HG03103 (cell line): Measurements from ENCODE around the gene GDPD3.

ENCODE experiments used
- ATAC-seq: cut with Tn5 transposase; IDR thresholded peaks from one replicate; pipeline ENCODE4 v1.9.1; 2021; ENCODE audit warnings: low read depth; ENCODE audit not compliant: unreplicated experiment

The GDPD3 gene

DNA sequence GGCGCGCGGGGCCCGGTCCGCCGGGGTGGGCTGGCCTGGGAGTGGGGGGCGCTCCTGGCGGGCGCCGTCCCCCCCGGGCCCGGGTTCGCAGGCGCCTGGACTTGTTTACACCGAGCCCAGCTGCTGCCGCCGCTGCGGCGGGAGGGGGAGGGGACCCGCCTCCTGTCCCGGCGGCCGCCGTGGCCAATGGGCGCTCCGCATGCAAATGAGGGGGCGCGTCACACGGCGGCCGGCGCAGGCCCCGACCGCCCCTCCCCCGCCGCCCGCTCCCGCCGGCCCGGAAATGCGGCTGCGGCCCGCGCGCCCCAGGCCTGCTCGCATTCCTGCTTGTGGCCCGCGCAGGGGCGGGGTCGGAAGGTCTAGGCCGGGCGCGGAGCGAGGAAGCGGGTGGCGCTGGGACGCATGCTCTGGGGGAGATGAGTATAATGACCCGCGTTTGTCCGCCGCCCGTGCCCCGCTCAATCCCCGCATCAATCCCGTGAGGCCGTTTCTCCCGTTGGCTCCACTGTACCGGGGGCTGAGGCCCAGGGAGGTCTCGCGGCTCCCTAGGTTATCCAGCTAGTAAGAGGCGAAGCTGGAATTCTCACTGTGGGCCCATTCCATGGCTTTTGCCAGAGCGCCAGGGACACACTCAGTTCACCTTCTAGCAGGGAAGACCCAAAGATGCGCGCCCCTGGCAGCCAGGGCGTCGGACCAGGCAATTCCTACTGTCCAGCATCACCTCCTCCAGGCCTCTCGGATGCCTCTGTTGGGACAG is 17.1 kb downstream of the GDPD3 start, which contains the start of gene YPEL3:
Gene YPEL3 (minus strand): TSS at position 109 of the 757 bp plus-strand sequence. CDS start 731 bp downstream, outside the sequence.
- peak; percentile 35 for ATAC-seq

DNA sequence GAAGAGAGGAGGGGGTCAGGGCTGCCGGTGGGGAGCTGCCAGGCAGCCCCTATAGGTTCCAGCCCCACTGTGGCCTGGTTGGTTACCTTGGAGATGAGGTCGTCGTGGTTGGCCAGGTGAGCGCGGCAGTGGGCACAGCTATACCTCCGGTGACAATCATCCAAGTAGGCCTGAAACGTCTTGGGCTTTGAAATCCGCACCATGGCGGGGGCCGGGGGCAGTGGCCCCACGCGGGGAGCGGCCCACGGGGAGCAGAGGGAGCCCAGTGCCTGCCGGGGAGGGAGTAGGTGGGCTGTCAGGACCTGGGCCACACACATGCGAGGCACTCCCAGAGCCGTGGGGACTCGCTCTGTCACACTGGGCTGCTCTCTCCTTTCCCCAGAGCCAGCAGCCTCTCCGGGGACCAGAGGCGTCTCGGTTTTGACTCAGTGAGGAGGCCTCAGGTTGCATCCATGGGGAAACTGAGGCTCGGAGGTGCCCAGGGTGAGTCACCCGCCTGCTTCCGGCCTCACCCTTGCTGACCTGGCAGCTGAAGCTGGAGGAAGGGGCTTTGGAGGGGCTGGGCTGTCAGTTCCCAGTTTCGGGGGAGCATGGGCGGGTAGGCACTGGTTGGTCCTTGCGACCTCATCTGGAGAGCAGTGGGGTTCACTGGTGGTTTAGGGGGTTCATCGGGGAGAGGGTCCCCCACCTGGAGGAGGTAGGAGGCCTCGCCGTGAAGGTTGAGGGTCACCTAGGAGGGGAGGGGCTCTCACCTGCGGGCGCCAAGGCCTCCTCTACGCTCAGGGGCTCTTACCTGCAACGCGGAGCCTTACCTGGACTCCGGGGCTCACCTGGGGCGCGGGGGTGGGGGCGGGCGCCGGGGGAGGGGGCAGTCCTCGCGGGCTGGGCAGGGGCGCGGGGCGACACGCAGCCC is 17.9 kb downstream of the GDPD3 start:
- ATAC-seq, result no peak

DNA sequence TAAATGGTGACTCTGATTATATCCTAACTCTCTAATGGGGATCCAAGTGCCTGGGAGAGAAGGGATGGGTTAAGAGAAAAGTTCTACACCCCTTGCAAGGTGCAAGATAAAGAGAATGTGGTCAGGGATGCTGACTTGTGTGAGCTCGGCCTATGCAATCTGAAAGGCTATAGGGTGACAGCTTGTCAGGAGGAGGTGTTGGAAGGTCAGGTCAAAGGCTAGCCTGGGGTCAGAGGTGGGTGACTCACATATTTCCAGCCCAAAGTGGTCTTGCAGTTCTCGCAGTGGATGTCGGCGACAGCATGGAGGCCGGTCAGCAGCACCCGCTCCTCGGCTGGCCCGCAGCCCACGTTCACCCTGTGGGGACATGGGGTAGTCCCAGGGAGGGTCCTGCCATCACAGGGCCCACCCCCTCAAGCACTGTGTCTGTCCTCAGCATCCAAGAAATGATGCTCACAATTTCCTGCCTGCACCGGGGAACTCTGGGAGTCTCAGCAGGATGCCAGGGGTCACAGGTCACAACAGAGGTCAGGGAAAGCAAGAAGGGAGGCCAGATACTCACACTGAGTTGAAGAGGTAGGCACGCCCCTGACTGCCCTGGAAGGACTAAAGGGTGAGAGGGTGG is 18.7 kb downstream of the GDPD3 start:
- no peak for ATAC-seq

DNA sequence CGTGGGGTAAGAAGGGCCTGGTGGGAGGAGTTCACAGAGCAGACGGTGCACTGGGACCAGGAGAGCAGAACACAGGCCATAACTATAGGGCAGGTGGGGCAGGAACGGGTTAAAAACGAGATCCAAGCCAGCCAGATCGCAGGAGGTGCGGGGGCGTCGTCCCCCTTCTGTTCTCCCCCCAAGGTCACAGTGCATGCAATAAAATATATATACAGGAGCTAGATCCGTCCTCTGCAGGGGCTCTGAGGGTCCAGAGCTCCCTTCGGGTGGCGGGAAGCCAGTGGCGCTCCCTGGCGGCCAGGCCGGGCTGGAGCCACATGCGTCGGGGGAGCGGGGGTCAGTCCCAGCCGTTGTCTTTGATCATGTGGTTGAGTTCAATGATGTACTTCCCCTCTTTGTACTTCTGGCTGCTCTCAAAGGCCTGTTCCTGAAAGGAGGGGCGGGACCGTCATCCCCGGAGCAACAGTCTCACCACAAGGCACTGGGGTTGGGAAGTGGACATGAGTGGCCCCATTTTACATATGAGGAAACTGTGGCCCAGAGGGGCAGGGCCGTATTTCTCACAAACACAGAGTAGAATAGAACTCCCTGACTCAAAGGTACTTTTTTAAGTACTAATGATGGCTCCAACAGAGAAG is 20.8 kb downstream of the GDPD3 start:
- ATAC-seq, result peak; percentile 40

DNA sequence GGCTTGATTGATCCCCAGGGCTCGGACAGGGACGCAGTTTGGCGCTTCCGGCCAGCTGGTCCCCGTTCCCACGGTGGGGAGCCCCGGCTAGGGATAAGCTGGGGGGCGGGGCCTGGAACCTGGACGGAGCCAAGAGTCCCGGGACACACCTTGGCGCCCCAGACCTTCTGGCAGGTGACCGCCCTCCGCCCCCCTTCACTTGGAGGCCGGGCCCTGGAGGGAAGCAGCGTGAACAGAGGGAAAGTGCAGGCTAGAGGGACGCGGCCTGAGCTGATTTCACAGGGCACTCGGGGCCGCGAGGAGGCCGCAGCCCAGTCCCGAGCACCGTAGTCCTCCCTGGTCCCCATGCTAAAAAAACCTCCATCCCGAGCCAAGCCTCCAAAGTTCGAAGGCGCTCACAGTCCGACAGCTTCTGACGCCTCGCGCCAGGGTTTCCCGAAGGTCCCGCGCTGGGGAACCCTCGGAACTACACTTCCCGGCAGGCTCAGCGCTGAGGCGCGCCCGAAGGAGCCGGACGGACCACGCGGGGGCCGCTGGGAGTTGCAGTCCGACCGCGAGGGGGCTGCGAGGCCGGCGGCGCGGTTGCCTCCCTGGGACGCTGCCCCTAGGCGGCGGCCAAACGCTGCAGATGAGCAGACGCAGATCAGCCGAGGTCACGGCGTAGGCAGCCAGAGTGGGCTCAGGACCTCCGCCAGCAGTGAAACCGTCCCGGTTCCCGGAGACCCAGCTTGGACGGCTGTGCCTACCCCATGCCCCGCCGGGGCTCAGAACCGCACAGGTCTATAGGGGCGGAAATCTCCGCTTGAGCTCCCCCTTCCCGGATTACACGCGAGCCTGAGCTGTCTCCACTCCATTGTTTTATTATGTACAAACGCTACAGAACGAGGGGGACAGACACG is 21.6 kb downstream of the GDPD3 start, which contains the start of gene TBX6:
Gene TBX6 (minus strand): TSS at position 451 of the 899 bp plus-strand sequence. CDS start 731 bp downstream, outside the sequence.
- peak; percentile 59 for ATAC-seq

DNA sequence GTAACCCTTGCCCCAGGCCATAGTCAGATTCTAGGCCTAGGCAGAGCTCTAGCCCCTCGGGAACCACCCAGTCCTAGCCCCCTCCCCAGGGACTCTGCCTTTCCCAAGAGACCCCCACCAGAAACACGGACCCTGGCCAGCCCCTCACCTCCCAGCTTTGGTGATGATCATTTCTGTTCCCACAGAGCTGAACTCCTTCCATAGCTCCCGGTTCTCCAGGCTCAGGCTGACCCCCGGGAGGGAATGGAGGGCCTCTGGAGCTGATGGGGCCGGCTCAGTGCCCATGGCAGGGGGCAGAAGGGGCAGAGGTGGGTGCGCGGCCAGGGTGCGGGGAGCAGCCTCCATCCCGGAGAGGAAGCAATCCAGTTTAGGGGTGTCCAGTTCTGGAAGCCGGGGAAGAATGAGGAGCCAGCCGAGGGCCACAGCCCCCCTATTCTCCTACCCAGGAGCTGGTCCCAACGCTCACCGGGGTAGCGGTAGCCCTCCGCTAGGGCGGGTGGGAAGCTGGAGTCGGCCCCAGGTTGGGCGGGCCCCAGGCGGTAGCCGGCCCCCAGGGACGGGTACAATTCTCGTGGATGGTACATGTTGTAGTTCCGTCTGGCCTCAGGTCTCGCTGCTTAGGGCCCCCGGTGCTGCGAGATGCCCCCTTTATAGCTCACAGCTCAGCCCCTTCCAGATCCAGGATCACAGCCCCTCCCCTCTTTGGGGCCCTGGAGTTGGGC is 22.6 kb downstream of the GDPD3 start:
- no peak for ATAC-seq

DNA sequence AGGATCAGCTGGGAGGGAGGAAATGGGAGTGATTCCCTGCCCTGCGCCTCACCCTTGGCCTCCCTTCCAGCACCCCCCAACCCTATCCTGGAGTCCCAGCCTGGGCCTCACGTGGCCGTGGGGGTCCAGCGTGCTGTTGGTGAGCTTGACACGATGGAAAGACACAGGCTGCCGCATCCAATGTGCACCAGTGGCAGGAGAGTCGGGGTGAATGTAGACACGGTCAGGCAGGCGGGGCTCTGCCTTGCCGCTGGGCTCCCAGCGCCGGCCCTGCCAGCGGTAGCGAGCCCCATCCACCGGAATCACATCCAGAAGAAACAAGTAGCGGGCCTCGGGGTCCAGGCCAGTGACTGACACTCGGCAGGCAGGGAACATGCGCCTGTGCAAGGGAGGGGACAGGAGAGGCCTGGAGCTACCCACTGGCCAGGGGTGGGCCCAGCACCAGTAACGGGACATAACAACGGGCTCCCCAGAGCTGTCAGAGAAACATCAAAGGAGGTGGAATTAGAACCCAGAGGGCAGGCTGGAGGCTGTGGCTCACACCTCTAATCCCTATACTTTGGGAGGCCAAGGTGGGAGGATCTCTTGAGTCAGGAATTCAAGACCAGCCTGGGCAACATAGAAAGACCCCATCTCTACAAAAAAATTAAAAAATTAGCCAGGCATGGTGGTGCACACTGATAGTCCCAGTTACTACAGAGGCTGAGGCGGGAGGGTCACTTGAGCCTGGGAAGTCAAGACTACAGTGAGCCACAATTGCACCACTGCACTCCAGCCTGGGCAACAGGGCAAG is 24.3 kb downstream of the GDPD3 start:
- ATAC-seq, result no peak

DNA sequence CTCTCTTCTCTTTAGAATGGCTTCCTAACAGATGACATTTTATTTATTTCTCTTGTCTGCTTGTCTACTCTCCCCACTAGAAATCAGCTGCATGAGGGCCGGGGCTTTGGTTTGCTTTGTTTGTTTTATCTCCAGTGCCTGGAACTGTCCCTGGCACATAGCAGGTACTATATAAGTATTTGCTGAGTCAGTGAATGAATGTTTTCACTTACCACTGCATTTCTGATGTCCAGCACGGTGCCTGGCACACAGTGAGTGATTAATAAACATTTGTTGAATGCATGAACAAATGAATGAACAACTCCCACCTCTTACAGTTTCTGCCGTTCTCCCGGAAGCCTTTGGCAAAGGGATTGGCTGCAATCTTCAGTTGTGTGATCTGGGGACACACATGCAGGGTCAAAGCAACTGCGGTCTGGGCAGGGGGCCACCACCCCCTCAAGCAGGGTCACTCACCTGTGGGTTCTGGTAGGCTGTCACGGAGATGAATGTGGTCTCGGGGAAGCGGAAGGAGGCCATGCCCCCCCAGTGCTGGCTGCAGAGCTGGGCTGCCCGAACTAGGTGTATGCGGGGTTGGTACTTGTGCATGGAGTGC is 25.0 kb downstream of the GDPD3 start:
- ATAC-seq, result no peak

DNA sequence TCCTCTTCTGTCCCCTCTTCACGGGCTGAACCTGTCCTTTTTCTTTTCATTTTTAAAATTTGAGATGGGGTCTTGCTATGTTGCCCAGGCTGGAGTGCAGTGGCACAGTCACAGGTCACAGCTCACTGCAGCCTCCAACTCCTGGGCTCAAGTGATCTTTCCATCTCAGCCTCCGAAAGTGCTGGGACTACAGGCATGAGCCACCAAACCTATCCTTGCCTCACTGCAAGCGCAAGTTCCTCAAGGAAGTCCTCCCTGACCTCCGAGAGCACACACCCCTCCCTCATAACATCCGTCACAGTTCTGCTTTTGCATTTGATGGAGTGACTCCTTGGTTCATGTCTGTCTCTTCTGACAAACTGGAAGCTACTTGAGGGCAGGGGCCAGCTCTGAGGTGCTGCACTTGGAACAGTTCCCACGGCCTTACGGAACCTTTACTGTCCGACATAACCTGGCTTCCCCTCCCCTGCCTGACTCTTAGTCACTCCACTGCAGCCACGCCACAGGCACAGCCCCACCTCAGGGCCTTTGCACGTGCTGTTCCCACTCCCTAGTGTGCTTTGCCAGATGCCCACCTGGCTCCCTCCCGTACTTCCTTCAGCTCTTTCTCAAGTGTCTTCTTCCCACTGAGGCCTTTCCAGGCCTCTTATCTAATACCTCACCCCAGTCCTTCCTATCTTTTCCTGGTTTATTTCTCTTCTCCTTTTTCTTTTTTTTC is 26.0 kb downstream of the GDPD3 start:
- ATAC-seq, result no peak

DNA sequence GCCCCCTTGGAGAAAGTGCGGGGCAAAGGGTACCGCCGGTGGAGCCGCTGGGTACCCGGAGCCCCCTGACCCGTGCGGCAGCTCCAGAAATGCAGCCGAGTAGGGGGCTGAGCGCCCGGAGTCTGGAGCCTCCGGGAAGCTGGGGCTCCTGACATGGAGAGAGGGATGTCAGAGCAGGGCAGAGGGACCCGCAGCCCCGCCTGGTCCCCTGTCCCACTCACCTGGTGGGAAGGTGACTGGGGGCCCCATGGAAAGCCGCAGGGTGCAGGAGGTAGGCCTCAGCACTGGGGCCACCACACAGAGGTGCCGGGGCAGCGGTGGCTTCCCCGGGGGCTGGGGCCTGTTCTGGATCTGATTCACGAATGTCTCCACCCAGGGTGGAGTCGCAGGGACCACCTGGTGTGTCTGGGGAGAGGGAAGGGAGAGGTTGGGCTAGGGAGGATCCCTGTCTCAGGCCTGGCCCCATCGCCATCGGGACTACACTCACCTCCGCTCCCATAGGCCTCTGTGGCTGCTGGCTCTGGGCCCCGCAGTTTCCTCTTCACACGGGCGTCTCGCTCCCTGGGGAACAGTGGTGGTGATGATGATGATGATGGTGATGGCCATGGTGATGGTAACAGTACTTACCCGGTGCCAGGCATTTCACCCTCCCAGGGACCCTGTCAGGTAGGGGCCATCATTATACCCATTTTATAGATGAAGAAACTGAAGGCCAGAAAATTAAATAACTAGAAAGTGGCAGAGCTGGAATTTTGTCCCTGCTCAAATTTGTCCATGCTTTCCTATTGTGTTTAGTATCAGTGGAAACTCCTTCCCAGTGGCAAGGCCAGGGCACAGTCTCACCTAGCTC is 26.8 kb downstream of the GDPD3 start:
- ATAC-seq, result no peak

DNA sequence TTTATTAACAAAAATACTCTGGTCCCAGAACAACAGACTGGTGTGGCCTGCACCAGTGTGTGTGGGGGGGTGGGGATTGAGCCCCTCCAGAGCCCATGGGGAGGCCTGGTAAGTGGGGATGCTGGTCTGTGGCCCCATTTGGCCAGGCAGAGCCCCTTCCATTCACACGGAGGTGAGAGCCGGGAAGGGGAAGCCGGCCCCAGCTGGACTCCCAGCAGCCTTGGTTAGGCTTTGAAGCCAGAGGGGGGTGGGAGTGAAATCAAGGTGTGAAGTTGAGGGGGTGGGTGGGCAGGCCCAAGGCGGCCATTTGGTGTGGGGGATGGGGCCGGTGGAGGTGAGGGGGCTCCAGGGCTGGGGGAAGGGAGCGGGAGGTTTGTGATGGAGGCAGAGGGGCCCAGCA is 27.5 kb downstream of the GDPD3 start:
- ATAC-seq, result no peak

DNA sequence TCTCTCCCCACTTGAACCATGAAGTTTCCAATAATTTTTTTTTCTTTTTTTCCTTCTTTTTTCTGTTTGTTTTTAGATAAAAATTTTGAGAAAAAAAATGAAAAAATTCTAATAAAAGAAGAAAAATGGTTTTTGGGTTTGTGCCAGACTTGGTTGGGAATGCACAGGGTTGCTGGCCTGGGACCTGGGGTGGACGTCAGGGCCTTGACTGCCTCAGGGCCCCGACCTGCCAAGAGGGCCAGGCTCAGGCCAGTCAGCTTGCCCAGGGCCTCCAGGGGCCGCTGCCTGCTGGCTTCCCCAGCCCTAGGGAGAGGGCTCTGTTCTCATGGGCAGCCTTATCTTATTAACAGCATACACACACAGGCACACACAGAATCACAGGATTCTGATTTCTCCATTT is 28.1 kb downstream of the GDPD3 start:
- ATAC-seq, result no peak

DNA sequence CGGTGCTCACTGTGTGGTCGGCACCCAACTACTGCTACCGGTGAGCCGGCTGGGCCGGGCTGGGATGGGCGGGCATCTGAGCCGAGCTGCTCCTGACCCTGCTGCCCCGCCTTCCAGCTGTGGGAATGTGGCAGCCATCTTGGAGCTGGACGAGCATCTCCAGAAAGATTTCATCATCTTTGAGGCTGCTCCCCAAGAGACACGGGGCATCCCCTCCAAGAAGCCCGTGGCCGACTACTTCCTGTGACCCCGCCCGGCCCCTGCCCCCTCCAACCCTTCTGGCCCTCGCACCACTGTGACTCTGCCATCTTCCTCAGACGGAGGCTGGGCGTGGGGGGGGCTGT is 28.5 kb downstream of the GDPD3 start:
- ATAC-seq, result no peak

DNA sequence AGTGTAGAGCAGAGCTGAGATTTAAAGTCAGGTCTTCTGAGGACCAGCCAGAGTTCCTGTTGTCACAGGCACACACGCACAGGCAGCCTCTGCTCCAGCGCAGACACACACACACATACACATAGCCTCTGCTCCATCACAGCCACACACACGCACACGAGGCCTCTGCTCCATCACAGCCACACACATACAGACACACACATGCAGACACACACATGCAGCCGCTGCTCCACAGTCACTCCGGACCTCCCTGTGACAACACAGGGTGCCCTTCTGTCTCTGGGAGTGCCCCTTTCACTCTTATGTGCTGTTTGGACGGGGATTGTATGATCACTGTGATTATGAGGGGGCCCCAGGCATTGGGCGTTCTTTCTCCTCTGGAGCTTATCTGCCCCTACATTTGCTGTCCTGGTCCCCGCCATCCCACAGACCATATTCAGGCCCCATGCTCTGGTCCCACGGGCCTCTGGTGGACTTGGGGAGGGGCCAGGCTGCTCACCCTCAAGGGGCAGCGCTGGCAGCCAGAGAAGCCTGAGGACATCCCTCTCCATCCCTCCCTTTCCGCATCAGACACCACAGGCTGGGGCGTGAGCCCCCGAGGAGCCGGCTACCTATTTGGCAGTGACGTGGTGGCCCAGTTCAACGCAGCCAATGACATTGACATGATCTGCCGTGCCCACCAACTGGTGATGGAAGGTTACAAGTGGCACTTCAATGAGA is 29.1 kb downstream of the GDPD3 start:
- ATAC-seq, result no peak

DNA sequence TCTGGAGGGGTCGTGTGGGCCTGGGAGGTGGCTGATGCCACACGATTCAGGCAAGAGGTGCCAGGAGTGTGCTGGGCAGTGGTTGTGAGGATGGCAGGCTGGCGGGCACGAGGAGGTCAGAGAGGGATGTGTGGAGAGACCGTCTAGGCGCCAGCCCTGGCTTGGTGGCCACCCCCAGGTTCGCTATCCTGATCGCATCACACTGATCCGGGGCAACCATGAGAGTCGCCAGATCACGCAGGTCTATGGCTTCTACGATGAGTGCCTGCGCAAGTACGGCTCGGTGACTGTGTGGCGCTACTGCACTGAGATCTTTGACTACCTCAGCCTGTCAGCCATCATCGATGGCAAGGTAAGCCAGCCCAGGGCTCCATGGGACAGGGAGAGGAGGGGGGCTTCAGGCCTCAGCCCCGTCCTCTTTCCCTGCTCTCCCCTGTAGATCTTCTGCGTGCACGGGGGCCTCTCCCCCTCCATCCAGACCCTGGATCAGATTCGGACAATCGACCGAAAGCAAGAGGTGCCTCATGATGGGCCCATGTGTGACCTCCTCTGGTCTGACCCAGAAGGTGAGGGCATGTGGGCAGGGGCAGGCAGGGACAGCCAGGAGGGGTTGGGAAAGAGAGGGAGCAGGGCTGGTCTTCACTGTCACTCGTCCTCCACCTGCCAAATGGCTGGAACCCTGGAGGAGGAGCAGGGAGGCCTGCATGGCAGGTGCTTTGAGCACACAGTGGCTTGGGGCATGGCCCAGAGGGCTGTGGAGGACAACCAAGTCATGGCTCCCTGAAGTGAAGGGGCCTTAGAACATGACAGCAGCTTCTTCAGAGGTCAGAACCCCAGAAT is 29.9 kb downstream of the GDPD3 start:
- ATAC-seq, result no peak
